Measurements from ENCODE around the gene VSIR.

Gene VSIR

DNA sequence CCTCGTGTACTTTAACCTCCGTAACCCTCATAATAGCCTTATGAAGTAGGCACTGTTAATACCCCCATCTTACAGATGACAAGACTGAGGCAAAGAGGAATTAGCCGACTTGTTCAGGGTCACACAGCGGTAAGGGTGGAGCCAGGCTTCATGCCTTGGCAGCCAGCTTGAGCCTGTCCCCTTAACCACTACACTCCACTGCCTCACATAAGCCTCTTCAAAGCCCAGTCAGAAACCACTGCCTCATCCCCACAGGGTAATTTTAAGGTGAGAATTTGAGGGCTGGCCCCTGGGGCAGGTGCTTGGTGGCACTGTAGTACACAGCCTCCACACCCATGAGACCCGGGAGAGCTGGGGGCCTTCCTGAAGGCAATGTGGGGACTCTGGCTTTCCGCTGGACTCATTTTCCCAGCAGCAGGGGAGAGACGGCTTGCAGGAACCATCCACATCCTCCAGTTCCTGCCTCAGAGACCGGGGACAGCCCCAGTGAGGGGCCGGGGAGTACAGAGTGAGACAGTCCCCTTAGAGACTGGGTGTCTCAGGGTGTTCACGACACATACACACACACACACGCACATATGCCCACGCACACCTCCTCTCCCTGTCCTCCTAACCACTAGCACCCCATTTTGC lies 46.1 kb downstream of the VSIR start:
- DNase-seq: no peak

- DNase-seq: no peak
These were observed 46.7 kb downstream of the VSIR start for GRCh38 chr10:71726580-71727104.

DNA sequence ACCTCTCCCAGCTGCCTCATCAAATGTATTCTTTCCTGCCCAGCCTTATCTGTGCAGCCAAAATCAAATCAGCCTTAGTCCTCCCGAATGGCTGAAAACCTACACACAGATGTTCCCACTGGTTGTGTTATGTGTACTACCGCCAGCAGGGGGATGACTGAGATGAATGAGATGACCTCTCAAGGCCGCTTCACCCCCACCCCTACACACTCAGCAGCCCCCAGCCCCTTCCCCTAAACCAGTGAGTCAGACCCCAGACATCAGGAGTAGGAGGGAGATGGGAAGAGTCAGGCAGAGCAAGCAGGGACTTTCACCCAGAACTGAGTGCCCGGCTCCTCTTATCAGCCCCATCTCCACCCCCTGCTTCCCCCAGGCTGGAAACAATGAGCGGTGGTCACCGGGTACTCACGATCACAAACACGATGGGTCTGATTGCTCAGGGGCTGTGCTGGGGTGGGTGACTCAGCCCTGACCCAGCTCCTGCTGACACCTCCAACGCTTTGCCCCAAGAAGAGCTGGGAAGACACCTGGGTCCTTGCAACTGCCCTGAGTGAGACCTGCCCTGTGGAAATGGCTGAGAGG lies 47.2 kb downstream of the VSIR start:
- no peak for DNase-seq

GRCh38 chr10:71725249-71725648 lies 48.1 kb downstream of the VSIR start:
- no peak for DNase-seq

- DNase-seq: no peak
These were observed 48.8 kb downstream of the VSIR start for GRCh38 chr10:71724539-71724938.

DNA sequence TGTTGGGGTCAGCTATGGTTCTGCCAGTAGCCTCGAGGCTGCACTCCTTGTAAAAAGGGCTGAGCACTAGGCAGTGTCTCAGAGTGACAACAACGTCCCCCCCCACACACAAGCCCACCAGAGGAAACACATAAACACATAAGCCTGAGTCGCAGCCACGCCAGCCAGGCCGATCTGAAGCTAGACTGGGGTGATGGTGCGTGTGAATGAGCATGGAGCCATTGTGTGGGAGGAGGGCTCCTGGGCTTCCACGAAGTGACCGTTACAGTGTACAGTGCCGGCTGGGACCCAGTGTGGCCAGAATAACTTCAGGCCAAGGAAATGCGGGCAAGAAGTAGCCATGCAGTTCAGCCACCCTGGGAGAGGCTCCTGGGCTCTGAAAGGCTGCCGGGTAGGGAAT lies 50.0 kb downstream of the VSIR start:
- no peak for DNase-seq

DNA sequence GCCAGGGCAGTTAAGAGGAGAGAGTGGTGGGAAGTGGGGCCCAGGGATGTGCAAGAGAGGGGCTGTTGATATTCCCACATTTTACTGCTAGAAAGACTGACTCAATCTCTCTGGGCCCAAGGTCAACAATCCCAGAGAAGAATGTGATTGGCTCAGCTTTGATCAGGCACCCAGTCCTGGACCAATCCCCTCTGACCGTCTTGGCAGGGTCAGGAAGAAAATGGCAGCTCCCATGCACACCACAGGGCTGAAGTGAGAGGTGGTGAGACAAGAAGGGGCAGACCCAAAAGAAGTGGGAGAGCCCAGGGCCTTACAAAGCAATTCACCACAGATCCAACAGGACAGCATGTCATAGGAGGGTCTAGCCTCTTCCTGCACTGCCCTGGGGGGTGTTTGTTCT lies 50.5 kb downstream of the VSIR start:
- no peak for DNase-seq

DNA sequence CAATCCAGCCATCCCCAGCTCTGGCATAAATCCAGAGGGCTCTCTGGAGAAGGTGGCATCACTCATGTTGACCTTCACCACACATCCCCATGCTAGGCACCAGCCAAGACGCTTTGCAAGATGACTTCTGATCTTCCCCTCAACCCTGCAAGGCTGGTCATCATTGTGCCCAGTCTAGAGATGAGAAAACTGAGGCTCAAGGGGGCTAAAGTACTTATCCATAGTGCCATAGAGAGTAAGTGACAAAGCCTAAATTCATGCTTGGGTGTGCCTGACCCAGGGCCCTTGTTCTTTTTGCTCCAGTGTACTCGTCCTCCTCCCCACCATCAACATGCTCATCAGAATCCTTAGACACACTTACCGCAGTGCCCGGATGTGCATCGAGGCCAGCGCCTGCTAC lies 52.0 kb downstream of the VSIR start:
- no peak for DNase-seq

GRCh38 chr10:71720288-71720687 lies 53.0 kb downstream of the VSIR start:
- DNase-seq: no peak

- no peak for DNase-seq
These were observed 53.7 kb downstream of the VSIR start, which contains the start of gene C10orf105 for GRCh38 chr10:71719464-71720201. TSS of gene C10orf105 (minus strand) at chr10:71719778. CDS start at chr10:71716337, 3,441 bp downstream.

GRCh38 chr10:71719042-71719441 lies 54.3 kb downstream of the VSIR start:
- DNase-seq: no peak

- no peak for DNase-seq
These were observed 55.1 kb downstream of the VSIR start for GRCh38 chr10:71718165-71718698.

DNA sequence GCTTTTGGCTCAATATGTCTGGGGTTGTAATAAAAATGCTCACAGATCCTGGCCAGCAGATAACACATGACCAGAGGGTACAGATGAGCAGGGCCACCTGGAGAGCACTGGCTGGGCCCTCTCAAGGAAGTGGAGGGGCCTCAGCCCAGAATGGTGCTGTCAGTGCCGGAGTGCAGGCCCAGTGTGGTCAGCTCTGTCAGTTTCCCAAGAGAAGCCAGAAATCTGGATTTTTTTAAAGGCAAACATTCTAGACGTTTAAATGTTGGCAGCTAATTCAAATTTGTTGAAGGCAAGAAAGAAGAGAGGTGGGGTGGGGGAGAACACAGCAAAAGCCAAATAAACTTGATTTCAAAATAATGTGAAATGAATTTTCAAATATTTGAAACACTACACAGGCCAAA lies 55.8 kb downstream of the VSIR start:
- no peak for DNase-seq

- no peak for DNase-seq
These were observed 56.3 kb downstream of the VSIR start for GRCh38 chr10:71717056-71717455.

DNA sequence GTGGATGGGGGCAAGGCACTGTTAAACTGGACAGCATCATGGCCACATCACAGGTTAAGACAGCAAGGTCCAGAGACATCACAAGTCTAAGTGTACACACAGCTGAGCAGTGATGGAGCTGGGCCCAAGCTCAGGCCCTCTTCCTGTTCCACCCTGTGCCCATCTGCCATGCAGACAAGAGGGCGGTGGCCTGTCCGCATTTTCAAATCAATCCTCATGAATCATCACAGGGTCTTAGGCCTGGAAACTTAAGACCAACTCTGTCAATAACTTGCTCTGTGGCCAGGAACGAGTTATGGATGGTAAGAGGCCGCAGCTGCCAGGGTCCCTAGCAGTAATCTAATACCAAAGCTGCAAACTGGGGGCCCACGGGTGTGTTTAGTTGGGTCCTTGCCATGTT lies 56.9 kb downstream of the VSIR start:
- DNase-seq: no peak

- DNase-seq: no peak
These were observed 57.5 kb downstream of the VSIR start for GRCh38 chr10:71715860-71716259.

DNA sequence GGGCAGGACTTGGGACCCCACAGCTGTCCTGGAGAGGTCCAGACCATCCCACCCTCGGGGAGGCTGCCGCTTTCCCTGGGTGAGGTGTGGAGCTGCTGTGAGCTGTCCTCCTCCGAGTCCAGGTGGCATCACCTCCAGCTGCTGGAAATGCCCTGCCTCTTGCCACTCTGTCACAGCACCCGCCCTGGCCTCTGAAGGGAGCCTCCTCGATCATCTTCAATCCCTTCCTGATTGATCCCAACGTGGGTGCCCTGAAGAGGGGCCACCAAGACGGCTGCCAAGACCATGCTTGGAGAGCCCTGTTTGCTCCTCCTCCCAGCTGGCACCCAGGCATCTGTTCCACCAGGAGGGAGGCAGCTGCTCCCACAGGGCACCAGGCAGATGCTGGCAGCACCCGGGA lies 58.3 kb downstream of the VSIR start:
- DNase-seq: no peak

DNA sequence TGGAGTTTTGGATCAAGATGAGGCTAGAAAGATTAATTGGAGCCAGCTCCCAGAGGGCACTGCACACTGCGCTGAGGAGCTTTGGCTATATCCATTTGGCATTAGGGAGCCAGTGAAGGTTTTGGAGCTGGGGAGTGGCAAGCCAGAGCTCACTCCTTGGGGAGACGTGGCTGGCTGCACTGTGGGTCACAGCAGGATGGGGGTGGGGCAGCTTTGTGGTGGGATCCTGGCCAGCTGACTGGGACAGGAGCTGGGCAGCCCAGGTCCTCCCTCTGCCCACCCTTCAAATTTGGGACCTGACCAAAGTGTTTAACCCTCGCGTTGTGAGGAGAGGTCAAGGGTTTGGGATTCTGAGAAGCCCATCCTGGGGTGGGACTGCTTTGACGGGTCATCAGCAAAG lies 58.7 kb downstream of the VSIR start:
- no peak for DNase-seq

- DNase-seq: no peak
These were observed 59.3 kb downstream of the VSIR start for GRCh38 chr10:71714031-71714410.

- DNase-seq: no peak
These were observed 59.9 kb downstream of the VSIR start for GRCh38 chr10:71713135-71714030.

DNA sequence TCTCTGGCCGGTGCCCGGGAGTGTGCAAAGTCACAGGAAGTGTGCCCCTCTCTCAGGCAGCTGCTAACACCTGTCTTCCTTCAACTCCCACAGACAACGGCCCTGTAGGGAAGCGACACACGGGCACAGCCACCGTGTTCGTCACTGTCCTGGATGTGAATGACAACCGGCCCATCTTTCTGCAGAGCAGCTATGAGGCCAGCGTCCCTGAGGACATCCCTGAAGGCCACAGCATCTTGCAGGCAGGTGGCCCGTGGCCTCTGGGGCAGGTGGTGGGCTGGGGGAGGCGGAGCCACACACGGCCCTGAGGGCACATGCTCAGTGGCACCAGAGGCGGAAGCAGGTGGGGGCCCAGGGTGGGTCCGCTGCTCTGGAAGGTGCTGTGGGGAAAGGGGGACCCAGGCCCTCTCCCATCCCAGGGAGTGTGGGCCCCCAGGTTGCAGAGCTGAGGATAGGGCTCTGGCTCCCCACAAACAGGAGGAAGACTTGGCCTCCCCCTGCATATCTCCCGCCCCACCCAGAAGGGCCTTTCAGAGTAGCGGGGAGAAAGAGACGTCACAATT lies 60.7 kb downstream of the VSIR start:
- no peak for DNase-seq

- no peak for DNase-seq
These were observed 61.1 kb downstream of the VSIR start for GRCh38 chr10:71712170-71712569.
